SHP77 treated with DMSO at 0.1 percent for 48 hours (cell line): ENCODE data around the gene NEMF.
A peak's percentile ranks its signal among the peaks of the same experiment; 100 is the strongest.
"Not testable (repeated sequence)": the region's sequence is repeated elsewhere in the genome, so short reads cannot be mapped to it uniquely, and the experiment has no call there.

Experiments used
- DNase-seq: peaks from one replicate; lab custom pipeline; 2025; lab: John Stamatoyannopoulos, UW

The NEMF gene

DNA sequence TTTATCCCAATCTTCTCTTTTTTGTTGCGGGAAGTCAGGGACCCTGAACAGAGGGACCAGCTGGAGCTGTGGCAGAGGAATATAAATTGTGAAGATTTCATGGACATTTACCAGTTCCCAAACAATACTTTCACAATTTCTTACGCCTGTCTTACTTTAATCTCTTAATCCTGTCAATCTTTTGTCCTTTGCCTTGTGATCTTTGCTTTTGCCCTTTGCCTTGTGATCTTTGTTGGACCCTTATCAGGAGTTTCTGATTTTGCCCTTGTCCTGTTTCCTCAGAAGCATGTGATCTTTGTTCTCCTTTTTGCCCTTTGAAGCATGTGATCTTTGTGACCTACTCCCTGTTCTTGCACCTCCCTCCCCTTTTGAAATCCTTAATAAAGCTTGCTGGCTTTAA is 36.5 kb downstream of the NEMF start:
- DNase-seq, result not testable (repeated sequence)

GRCh38 chr14:49808780-49809179 is 43.8 kb downstream of the NEMF start:
- no peak for DNase-seq

- DNase-seq, result no peak
Observed at GRCh38 chr14:49796025-49796424, 56.6 kb downstream of the NEMF start.

- DNase-seq, result no peak
Observed at GRCh38 chr14:49792618-49793017, 60.0 kb downstream of the NEMF start.

DNA sequence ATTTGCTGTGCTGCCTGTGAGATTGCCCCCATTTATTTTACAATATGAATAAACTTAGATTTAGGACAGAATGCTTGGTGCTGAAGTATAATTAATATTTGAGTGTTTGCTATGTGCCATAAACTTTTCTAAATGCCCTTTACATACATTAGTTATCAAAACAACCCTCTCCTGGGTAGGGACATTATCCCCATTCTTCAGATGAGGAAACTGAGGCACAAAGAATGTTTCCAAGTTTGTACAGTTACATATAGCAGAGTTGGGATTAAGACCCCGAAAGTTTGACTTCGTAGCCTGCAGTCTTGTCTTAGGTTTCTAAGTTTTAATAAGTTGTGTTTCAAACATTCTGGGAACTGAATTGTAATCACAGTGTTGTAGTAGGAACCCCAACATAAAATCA is 66.3 kb downstream of the NEMF start:
- no peak for DNase-seq

GRCh38 chr14:49783394-49784014 is 69.1 kb downstream of the NEMF start:
- DNase-seq, result no peak

GRCh38 chr14:49781040-49781439 is 71.5 kb downstream of the NEMF start:
- DNase-seq, result not testable (repeated sequence)

- DNase-seq, result no peak
Observed at GRCh38 chr14:49778421-49778820, 74.2 kb downstream of the NEMF start.

- no peak for DNase-seq
Observed at GRCh38 chr14:49774106-49774505, 78.5 kb downstream of the NEMF start.

DNA sequence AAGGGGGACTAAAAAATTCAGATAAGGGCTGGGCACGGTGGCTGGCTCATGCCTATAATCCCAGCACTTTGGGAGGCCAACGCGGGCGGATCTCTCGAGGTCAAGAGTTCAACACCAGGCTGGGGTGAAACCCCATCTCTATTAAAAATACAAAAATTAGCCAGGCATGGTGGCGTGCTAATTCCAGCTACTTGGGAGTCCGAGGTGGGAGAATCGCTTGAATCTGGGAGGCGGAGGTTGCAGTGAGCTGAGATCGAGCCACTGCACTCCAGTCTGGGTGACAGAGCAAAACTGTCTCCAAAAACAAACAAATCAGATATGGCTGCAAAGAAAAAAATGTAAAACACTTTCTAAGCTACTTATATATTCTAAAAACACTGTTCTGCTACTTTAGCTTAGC is 80.9 kb downstream of the NEMF start:
- not testable (repeated sequence) for DNase-seq

- no peak for DNase-seq
Observed at GRCh38 chr14:49770212-49770817, 82.3 kb downstream of the NEMF start.

GRCh38 chr14:49769581-49770211 is 82.9 kb downstream of the NEMF start:
- DNase-seq, result no peak

- DNase-seq, result no peak
Observed at GRCh38 chr14:49769171-49769570, 83.4 kb downstream of the NEMF start.

- no peak for DNase-seq
Observed at GRCh38 chr14:49768301-49769121, 84.1 kb downstream of the NEMF start.

DNA sequence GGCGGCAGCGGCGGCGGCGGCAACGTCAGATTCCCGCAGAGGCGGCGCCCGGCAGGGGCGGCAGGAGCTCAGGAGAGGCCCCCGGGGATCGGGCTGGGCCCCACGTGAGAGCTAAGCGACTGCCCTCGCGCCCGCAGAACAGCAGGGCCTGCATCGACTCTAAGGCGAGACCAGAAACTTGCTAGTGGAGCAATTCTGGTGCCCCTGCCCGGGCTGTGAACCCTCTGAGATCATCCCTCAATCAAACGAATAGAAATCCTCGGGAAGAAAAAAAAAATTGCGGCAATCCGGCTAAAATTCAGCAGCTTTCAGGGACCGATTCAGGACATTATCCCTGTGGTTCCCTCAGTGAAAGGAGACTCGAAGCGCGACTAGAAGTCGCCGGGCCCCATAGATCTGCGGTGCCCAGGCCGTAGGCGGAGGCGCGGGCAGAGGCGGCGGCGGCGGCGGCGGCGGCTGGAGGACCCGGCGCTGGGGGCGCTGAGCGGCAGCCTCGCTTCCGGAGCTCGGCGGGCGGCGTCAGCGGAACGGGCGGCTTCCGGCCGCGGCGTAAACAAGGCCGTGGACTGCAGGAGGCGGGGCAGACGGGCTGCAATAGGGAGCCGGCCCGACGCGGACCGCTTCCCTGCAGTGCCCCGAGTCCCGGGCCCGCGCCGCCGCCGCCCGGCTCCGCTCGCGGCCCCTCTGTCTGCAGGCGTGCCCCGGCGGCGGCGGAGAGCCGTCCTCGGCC is 84.9 kb downstream of the NEMF start, which contains the start of gene KLHDC2:
Gene KLHDC2, plus strand, starts transcription at position 583 of the 730 bp plus-strand sequence. CDS start 316 bp downstream, outside the sequence.
- DNase-seq, result peak; percentile 47

DNA sequence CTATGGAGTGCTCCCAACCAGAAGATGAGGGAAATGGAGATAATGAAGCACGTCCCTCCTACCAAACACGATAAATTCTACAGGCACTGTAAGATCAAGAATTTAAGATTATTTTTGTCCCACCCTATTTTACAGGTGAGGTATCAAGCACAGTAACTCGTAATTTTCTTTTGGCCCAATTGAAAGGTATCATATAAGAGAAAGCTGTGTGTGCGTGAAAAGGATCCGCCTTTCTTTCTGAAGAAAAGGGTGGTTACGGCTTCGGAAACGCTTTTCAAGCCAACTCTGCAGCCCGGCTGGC is 85.4 kb downstream of the NEMF start:
- no peak for DNase-seq

DNA sequence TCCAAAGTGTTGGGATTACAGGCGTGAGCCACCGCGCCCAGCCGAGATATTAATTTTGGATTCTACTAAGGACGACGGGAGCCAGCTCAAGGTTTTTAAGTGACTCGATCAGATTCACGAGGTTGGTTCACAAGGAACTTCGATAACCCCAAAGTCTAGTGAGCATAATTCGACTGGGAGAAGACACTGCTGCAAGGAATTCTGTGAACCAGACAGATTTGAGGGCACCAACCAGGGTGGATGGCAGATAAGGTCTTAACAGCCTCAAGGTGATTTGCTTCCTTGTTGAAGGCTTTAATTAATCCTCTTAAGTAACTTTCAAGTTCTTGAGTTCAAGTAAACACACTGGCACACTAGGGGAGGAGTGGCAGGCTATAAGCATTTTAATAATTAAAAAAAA is 85.7 kb downstream of the NEMF start:
- DNase-seq, result no peak

GRCh38 chr14:49761839-49762551 is 90.6 kb downstream of the NEMF start:
- no peak for DNase-seq

DNA sequence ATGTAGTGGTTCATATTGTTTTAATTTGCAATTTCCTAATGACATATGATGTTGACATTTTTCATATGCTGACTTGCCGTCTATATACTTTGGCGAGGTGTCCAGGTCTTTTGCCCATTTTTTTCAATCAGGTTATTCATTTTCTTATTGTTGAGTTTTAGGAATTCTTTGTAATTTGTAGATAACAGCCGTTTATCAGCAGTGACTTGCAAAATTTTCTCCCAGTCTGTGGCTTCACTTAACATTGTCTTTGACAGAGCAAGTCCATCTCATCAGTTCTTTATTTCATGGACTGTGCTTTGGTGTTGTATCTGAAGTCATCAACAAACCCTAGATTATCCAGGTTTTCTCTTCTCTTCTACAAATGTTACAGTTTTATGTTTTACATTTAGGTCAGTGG is 97.2 kb downstream of the NEMF start:
- DNase-seq, result no peak

DNA sequence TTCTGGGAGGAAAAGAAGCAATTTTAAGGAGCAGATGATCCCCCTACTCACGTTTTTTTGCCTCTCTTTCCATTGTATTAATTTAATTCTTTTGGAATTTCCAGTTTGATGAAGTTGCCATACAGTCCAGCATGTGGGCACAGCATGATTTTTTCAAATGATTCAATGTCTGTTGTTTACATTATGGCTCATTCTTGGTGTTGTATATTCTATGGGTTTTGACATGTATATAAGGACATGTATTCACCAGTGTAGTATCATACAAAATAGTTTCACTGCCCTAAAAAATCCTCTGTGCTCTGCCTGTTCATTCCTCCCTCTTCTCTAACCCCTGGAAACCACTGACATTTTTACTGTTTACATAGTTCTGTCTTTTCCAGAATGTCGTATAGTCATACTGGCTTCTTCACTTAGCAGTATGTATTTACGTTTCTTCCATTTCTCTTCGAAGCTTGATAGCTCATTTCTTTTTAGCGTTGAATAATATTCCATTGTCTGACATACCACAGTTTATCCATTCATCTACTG is 98.0 kb downstream of the NEMF start:
- DNase-seq, result no peak

DNA sequence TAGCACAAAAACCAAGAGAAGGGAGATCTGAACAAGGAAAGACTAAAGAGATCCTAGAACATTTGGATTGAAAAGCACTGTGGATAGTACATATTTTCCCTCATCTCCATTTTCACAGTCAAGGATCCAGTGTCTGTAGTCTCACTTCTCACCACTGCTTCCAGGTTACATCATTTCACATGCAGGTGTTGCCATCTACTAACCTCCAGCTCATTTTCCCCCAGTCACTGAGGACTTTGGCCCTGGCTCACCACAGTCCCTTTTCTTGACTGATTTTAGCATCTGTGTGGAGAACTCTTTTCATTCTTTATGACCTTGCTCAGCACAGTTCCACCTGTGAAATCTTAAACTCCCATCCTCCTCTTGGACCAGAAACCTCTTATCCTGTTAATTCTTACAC is 106.1 kb downstream of the NEMF start:
- not testable (repeated sequence) for DNase-seq
